HG03521 (cell line): ENCODE measurements around the gene P2RY2.

Experiments
- ATAC-seq: cut with Tn5 transposase; IDR thresholded peaks from one replicate; pipeline ENCODE4 v1.9.1; 2021; ENCODE audit warnings: mild to moderate bottlenecking, moderate library complexity; ENCODE audit not compliant: unreplicated experiment

P2RY2 gene

DNA sequence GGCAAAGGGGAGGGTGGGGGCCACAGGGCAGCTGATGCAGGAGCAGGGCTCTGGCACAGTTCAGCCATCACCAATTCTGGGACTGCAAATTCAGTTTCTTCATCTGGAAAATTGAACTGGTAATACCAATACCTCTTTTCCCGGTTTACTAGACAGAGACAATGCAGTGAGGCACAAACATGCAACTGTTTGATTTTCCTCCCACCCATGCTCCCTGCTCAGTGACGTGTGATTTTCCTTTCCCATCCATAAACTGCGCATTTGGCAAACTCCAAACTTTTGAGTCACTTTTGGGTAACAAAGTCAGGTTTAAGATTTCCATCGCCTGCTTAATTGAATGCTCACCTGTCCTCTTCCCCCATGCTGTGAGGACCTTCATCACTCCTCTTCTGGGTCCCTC lies 23.2 kb downstream of the P2RY2 start:
- no peak for ATAC-seq

DNA sequence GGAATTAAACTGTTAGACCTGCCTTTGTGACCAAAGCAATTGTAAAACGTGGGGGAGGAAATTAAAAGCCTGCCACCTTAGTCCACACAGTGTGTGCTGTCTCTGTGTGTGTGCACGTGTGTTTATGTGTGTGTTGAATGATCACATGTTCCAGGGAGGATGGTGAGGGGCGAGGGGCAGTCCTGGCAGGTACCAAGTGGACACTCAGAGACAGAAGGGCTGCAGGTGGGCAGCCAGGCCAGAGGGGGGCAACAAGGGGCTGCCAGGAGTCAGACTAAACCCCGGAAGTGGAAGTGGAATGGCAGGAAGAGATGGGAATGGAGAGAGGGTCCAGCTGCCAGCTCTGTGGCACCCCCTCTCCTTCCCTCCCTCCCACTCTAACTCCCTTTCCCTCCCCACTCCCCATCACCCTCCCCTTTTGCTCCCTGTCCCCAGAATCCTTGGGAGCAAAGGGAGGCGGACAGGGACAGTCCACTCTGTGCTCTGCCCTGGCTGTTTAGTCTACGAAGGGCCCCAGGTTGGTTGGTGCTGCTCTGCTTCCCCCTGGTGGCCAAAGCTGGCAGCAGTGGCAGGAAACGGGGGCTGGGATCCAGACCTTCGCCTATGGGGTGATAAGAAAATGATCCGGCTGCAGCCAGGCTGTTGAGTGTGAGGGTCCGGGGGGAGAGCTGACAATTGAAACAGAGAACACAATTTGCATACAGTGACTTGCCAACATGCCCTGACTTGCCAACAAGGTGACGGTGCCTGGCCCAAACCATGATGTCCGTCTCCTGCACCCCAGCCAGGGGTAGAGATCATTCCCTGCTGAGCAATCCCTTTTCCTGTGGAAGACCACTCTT lies 24.4 kb downstream of the P2RY2 start:
- peak; percentile 63 for ATAC-seq

DNA sequence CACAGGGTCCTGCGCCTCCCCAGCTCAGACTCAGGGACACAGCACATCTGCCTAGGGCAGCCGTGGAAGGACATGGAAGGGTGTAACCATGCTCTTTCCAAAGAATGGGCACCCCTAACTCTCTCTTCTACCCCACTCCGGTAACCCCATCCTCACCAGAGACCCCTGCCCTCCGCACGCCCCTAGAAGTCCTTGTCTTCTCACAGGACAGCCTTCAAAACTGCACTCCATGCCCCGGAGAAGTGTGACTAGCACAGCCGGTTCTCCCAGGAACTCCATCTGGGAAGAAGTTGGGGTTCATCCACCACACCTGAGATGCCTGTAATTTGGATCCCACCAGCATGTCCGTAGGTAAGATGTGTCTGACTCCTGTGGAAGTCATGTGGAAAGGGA lies 25.0 kb downstream of the P2RY2 start:
- no peak for ATAC-seq

DNA sequence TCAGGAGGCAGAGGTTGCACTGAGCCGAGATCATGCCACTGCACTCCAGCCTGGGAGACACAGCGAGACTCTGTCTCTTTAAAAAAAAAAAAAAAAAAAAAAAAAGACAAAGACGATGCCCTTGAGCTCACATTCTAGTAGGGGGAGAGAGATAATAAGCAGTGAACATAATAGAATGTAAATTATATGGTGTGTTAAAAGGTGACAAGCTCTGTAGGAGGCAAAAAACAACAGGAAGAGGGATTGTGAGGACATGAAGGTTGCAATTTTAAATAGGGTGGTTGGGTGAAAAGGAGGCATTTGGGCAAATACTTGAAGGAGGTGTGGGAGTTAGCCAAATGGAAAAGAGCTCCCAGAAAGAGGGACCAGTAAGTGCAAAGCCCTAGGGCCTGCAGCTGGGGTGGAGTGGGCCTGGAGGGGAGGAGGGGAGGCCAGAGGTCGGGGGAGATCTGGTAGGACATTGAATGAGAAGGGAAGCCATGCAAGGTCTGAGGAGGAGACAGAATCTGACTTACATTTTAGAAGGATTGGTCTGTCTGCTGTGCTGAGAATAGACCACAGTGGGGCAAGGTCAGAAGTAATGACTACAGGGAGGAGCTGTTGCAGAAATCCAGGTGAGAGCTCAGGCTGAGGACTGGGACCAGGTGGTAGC lies 26.6 kb downstream of the P2RY2 start:
- no peak for ATAC-seq

DNA sequence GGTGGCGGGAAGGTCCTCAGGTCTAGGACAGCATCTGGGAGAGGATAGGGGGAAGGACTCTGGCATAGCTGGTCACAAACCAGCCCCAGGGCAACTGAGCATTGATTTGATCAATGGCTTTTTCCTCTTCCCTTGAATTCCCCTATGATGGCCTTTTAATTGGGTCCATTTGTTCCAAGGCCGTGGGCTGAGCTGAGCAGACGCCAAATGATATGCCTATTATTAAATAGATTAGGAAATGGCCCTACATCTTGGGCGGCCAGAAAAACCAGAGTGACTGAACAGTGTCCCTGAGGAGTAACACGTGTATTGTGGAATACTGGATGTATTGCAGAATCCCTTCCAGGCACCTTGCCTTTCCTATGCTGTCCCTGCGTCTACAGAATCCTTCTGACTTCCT lies 27.4 kb downstream of the P2RY2 start:
- no peak for ATAC-seq

DNA sequence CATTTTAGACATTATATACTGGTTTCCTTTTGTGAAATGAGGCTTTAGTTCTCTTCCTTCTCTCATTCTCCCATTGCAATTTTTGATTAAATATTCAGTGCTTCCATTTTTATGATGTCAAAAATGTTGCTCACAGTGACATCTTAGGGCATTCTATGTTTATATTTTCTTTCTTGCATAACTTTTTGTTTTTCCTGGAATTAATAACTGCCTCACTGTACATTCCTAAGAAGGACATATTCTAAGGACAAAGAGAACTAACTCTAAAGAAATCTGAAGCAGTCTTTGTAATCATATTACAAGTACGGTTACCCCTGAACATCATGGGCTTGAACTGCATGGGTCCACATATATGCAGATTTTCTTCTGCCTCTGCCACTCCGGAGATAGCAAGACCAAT lies 28.2 kb downstream of the P2RY2 start:
- no peak for ATAC-seq

DNA sequence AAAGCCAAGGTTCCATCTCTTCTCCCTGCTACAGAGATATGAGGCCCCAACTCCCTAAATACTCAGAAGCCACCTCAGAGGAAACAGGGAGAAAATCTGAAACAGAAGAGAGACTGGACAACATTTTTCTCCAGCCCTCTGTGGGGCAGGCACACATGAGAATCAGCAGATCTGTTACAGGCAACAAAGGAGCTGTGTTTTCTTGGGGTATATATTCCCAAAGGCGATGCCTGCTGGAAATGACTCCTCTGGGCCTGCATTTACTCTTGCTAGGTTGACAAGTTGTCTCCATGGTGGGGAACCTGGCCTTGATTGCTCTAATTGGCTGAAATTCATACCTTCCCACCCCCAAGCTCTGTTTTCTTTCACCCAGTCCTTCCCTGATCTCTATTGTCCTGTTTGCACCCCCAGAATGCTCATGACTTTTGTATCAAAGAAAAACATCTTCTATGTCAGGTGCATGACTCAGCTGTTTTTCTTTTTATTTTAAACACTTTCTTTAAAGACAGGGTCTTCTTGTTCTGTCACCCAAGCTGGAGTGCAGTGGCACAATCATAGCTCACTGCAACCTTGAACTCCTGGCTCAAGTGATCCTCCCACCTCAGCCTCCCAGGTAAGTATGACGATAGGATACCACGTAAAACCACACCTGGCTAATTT lies 30.6 kb downstream of the P2RY2 start:
- no peak for ATAC-seq

DNA sequence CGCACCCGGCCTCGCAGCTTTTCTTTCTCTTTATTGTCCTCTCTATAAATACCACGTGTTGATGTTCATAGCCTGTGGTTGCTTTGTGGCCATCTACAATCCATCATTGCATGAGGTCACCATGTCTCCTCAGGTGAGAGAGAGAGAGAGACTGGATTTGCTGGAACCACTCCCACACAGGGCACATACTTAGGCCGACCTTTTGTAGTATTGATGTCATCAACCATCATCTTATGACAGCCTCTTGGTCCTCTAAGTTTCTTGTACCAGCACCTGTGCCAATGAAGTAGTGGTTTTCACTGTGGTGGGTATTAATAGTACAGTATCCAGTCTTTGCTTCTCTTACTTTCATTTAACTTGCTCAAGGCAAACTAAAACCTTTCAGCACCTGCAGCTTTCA lies 31.2 kb downstream of the P2RY2 start:
- ATAC-seq, result peak; percentile 43

DNA sequence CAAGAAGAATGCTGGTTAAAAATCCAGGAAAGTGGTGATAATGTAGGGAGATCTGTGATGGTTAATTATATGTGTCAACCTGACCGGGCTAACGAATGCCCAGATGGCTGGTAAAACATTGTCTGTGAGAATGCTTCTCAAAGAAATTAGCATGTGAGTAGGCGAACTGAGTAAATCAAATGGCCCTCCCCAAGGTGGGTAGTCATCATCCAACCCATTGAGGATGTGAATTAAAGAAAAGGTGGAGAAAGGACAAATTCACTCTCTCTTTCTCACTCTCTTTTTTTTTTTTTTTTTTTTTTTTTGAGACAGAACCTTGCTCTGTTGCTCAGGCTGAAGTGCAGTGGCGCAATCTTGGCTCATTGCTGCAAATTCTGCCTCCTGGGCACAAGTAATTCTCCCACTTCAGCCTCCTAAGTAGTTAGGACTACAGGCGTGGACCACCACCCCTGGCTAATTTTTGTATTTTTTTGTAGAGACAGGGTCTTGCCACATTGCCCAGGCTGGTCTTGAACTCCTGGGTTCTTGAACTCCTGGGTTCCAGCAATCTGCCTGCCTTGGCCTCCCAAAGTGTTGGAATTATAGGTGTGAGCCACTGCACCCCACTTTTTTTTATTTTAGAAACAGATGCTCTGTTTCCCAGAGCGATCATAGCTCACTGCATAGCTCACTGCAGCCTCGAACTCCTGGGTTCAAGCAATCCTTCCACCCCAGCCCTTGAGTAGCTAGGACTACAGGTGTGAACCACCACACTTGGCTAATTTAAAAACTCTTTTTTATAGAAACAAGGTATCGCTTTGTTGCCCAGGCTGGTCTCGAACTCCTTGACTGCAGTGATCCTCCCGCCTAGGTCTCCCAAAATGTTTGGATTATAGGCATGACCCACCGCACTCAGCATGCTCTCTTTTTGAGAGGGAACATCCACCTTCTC lies 32.0 kb downstream of the P2RY2 start:
- no peak for ATAC-seq

DNA sequence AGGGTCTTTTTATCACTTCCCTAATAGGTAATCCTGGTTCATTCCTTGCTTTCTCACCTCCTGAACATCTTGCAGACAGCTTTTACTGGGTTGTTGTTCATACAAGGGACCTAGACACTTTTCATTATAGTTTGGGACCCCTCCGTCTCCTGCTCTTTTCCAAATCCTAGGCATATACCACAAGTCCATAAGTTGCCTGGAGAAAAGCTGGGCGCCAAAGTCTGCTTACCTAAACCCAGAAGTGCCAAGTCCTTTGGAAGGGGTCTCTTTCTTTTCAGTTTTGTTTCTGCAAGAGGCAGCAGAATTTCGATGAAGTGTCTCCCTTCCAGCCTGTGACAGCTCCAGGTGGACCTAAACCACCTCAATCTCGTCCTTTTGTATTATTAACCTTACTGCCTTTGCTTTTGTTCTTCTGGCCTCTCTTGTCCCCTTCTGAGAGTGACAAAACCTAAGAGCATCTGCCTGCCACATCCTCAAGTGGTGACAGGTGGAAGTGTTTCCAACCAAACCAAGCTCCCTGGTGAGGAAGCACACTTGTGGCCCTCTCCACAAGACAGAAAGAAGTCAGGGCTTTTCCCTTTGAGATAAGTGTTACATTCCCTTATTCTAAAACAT lies 34.6 kb downstream of the P2RY2 start:
- no peak for ATAC-seq

DNA sequence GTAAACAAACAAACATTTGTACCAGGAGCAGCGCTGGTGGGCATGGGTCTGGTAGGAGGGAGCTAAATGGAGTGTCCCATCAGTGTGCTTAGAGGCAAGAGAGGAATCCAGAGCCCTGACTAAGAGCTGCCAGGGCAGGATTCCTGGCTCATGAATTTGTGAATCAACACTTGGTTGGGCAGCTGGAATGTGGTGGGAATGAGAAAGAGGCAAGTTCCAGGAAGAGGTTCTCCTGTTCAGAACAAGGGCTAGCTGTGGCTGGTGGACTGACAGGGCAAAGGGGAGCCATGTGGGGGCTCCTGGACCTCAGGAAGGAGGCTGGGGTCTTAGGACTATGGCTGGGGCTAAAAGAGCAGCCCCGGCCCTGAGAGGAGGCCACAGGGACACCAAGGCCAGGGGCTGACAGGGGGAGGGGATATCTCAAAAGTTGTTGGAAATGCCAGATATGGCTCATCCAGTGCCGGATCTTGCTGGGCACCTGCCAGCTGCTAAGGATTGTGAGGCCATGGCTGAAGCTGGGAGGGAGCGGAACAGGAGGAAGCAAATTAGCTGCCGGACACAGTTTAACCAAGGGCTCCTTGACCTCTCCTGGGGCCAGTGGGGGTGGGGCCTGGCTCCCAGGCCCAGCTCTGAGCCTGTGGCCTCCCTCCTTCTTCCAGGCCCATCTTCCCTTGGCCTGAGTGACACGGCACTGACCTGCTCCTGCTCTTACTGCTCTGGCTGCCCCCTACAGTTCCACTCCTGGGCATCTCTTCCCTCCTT lies 39.4 kb downstream of the P2RY2 start:
- ATAC-seq, result no peak

DNA sequence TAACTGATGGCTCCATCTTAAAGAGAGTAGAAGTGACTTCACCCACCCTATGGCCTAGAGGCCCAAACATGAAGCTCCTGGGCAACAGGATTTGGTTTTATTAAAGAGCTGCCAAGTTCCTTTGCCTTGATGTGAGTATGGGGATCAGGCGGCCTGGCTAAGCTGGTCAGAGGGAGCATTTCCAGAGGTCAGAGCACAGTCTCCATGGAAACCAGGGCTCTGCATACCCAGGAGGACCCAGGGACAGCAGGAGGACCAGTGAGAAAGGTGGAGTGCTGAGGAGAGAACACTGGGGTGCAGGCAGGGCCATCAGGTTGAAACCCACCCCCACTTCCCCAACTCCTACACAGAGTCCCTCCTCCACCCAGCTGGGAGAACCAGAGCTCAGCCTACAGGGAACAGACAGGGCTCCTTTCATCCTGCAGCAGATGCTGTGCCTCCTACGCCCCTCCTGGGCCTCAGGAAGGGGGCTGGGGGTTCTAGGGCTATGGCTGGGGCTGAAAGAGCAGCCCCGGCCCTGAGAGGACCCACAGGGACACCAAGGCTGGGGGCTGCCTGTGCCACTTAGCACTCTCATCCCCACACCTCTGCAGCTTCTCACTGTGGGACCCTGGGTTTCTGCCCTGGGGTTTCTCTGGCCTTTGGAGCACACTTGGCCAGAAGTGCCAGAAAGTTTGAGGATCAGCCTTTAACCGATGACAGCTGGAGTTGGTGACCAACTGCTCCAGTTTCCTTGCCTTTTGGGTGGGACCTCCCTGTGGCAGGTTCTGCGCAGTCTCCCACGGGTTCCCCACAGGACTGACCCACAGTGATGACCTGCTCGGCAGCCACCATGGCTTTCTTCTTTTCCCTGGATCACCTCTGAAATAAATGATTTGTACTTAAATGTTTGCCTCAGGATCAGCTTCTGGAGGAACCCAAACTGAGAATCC lies 40.3 kb downstream of the P2RY2 start:
- no peak for ATAC-seq

DNA sequence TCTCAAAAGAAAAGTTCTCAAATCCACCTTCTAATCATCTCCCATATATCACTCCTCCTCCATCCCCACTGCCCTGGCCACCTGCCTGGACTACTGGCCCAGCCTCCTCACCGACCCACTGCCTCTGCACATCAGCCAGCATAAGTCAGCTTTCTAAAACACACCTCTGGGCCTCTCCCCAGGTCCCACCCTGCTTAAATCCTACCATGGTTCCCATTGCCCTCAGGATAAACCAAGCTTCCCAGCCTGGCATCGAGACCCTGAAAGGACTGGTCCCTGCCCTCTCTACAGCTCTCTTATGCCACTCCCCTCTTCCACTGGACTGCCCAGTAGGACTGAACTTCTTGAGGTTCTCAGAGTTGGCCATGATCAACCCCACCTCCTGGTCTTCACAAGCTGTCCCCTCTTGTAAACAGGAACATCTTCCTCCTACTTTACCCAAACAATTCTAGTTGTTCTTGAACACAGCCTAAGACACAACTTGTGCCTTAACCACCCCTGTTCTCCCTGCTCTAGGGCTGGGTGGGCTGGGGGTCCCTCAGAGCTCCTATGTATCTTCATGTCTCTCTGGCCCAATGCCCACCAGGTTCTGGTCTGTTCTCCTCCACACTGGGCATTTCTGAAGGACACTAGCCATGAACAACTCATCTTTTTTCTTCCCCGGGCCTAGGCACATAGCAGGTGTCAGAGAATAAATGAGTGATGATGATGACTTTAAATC lies 41.5 kb downstream of the P2RY2 start:
- no peak for ATAC-seq

DNA sequence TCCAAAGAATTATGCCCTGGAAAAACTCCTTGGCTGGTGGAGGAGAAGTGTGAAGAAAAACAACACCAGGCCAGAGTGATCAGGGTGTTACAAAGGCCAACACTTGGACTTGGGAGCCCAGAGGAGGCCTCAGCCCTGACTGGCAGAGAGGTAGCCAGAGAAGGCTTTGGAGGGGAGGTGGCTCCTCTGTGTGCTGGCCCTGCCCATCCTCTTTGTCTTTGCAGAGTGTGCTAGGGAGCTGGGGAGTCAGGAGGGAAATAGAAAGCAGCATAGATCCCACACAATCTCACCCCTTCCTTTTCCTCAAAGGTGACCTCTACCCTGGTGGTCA lies 42.0 kb downstream of the P2RY2 start:
- ATAC-seq, result no peak

DNA sequence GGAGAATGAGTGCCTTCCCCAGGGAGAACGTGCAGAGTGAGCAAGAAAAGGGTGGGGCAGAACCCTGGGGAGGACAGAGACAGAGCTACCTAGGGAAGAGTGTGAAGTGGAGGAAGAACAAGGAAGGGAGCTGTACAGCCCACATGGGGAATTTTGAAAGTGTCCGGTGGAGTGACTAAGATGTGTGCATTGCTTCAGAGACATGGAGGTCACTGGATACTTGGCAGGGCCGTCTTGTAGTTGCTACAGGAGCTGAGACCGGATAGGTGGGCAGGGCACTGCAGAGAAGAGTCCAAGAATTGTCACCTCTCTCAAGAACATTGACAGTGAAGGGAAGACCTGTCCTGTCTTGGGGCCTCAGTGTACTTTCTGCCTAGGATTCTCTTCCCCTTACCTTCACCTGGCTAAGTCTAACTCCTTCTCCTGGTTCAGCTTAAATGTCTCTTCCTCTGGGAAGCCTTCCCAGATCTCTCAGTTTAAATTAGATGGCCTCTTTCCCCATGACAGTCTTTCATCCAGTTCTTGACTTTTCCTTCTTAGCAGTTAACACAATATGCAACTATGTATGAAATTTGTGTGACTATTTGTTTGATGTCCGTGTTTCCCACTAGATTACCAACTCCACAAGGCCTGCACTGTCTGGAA lies 44.9 kb downstream of the P2RY2 start:
- no peak for ATAC-seq

DNA sequence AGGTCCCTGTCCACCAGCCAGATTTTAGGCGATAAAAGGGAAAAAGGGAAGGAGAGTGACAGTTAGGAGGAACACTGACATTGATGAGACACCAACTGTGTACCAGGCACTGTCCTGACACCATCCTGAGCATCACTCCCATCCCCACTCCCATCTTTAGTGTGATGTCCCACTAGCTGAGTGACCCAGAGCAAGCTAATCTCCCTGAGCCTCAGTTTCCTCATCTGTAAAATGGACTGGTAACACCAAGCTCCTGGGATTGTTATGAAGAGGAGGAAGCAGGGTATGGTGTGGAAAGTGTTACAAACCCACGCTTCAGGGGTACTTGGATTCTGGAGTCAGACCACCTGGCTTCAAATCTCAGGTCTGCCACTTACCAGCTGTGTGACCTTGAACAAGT lies 45.6 kb downstream of the P2RY2 start:
- ATAC-seq, result no peak

DNA sequence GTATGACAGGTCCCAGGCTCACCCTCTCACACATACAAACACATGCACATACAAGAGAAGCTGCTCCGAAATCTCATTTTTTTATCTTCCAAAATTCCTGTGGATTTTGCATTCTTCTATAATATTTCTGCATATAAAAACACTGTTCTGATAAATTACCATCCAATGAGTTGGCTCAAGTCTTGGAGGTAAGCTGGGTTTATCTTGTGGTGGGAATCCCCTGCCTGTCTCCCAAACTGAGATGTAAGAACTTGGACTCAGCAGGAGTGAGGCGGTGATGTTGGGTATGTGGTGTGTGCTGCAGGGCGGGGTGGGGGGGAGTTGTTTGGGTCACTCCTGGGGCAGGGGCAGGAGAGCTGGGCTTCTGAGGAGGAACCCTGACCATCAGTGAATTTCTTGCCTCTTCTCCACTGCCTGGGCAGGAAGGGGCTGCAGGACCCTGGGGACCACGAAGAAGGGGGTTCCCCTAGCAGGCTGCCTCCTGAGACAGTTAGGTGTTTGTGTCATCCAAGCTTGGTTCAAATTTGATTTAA lies 47.3 kb downstream of the P2RY2 start:
- ATAC-seq, result no peak
